Neutrophil (primary cell): ENCODE measurements around the gene CEMIP2.
"Not testable (repeated sequence)": the region's sequence is repeated elsewhere in the genome, so short reads cannot be mapped to it uniquely, and the experiment has no call there.

Experiments
- H3K27ac ChIP-seq: fragments of 200-600 bp; sonication (generic); 2 replicates; pipeline ENCODE4 v1.5.1; 2016; ENCODE audit warnings: mild to moderate bottlenecking, moderate library complexity
- H3K27me3 ChIP-seq: fragments of 200-600 bp; sonication (generic); 2 replicates; pipeline ENCODE4 v1.6.0; 2016; ENCODE audit warnings: mild to moderate bottlenecking
- H3K36me3 ChIP-seq: fragments of 200-600 bp; sonication (generic); 2 replicates; pipeline ENCODE4 v1.5.1; 2017
- H3K4me1 ChIP-seq, 2 experiments: fragments of 200-600 bp in 1 of 2; sonication (generic) in 1 of 2; 1 replicate in 1 of 2; 2 replicates in 1 of 2; pipeline versions ENCODE4 v1.5.1 to v1.6.1; 2013 to 2016; ENCODE audit warnings: low read depth in 1 of 2, low read length in 1 of 2, mild to moderate bottlenecking in 1 of 2, moderate library complexity in 1 of 2; ENCODE audit not compliant: control insufficient read depth in 1 of 2, insufficient read depth in 1 of 2
- H3K4me3 ChIP-seq, 2 experiments: fragments of 200-600 bp in 1 of 2; sonication (generic) in 1 of 2; 1 replicate in 1 of 2; 2 replicates in 1 of 2; pipeline ENCODE4 v1.5.1; 2013 to 2016; ENCODE audit warnings: low read depth in 1 of 2, low read length in 1 of 2, mild to moderate bottlenecking in 1 of 2, moderate library complexity in 1 of 2
- H3K9me3 ChIP-seq: fragments of 200-600 bp; sonication (generic); 2 replicates; pipeline ENCODE4 v1.5.1; 2016
- CTCF ChIP-seq: fragments of 200-600 bp; sonication (generic); IDR thresholded peaks from 2 replicates; pipeline ENCODE4 v1.5.1; 2016; ENCODE audit warnings: antibody characterized with exemption

CEMIP2 gene

GRCh38 chr9:71664566-71664965 lies 103.7 kb downstream of the CEMIP2 start:
- Histone ChIP-seq H3K36me3 (no peaks in the 10 kb centered on the region), H3K9me3 (no peaks in the 10 kb centered on the region), H3K27me3 (no peaks in the 10 kb centered on the region), H3K4me3 (no peak overlapping the region), H3K27ac (no peak overlapping the region), H3K4me1 (no peaks in the 10 kb centered on the region)
- TF ChIP-seq CTCF = no peak

GRCh38 chr9:71663931-71664459 lies 104.3 kb downstream of the CEMIP2 start:
- Histone ChIP-seq H3K27ac (no peak overlapping the region), H3K4me3 (no peak overlapping the region), H3K36me3 (no peaks in the 10 kb centered on the region), H3K4me1 (no peaks in the 10 kb centered on the region), H3K27me3 (no peaks in the 10 kb centered on the region), H3K9me3 (no peaks in the 10 kb centered on the region)
- TF ChIP-seq CTCF = no peak

- Histone ChIP-seq H3K4me3 (no peak overlapping the region), H3K4me1 (no peaks in the 10 kb centered on the region), H3K27me3 (no peaks in the 10 kb centered on the region), H3K9me3 (no peaks in the 10 kb centered on the region), H3K36me3 (no peaks in the 10 kb centered on the region), H3K27ac (no peak overlapping the region)
- no peak for TF ChIP-seq CTCF
Measured at GRCh38 chr9:71663216-71663615, 105.1 kb downstream of the CEMIP2 start.

- Histone ChIP-seq H3K9me3 (no peaks in the 10 kb centered on the region), H3K36me3 (no peaks in the 10 kb centered on the region), H3K4me3 (no peak overlapping the region), H3K27ac (no peak overlapping the region), H3K4me1 (no peaks in the 10 kb centered on the region), H3K27me3 (no peaks in the 10 kb centered on the region)
- TF ChIP-seq CTCF = no peak
Measured at GRCh38 chr9:71662082-71662481, 106.2 kb downstream of the CEMIP2 start.

GRCh38 chr9:71657276-71657675 lies 111.0 kb downstream of the CEMIP2 start:
- not testable (repeated sequence) for H3K36me3 ChIP-seq, H3K4me3 ChIP-seq, H3K27me3 ChIP-seq, H3K27ac ChIP-seq, H3K9me3 ChIP-seq, H3K4me1 ChIP-seq

- Histone ChIP-seq H3K27ac (no peak overlapping the region), H3K27me3 (no peaks in the 10 kb centered on the region), H3K4me1 (peaks cover 0 to under 1% of the 10 kb centered on the region in 2 experiments), H3K36me3 (no peaks in the 10 kb centered on the region), H3K9me3 (no peaks in the 10 kb centered on the region), H3K4me3 (no peak overlapping the region)
- no peak for TF ChIP-seq CTCF
Measured at GRCh38 chr9:71656496-71656895, 111.8 kb downstream of the CEMIP2 start.
